ENCODE measurements around the gene MREG.

MREG gene

DNA sequence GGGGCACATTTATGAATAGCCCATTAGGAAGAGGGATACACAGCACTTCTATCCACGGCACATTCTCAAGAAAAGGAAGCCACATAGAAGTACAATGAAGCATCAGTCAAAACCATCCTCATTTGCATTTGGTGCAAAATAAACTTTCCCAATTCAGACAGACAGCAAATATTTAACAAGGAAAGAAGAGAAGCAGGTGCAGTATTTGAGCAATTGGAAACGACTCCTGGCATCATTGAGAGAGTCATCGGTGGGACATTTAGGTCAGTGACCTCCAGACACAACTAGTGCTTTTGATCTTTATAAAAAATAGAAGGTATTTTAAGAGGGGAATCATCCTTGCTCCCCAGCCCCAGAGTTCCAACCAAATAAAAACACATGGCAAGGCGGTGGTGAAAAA is 118.0 kb downstream of the MREG start:
- DNase-seq (ENCODE audit: low spot score) = no peak
